K562 (cell line): ENCODE measurements around the gene DOCK4. TPM values are rescaled to one million over a fixed set of nuclear protein-coding genes. Genes with fewer than 3 reads are reported as not detected.
A peak's percentile ranks its signal among the peaks of the same experiment; 100 is the strongest.

Experiments used
- BCL6 ChIP-seq: fragments of 250-450 bp; sonication (Bioruptor Pico); IDR thresholded peaks from 2 replicates; pipeline ENCODE4 v1.4.0; 2020
- CBX1 ChIP-seq: sonication (generic); IDR thresholded peaks from 2 replicates; pipeline ENCODE4 v1.6.1; 2016; ENCODE audit warnings: antibody characterized with exemption, low read depth, mild to moderate bottlenecking
- CBX5 ChIP-seq: IDR thresholded peaks from 2 replicates; pipeline ENCODE4 v1.6.1; 2014; ENCODE audit warnings: low read depth, borderline replicate concordance
- ETV5 ChIP-seq: sonication (generic); formaldehyde crosslinking; IDR thresholded peaks from 2 replicates; pipeline ENCODE4 v1.4.0; 2020; ENCODE audit warnings: low read depth, mild to moderate bottlenecking, missing genetic modification reagents
- FOXO4 ChIP-seq: fragments of 450-650 bp; formaldehyde crosslinking; IDR thresholded peaks from 2 replicates; pipeline ENCODE4 v1.4.0; 2020; ENCODE audit warnings: mild to moderate bottlenecking, moderate library complexity
- GABPA ChIP-seq: fragments of 200-800 bp; sonication (Bioruptor generic); conservative IDR thresholded peaks from 2 replicates; pipeline ENCODE4 v1.6.1; 2016; ENCODE audit warnings: low read depth, missing genetic modification characterization, missing compliant biosample characterization
- GTF3C2 ChIP-seq: IDR thresholded peaks from 3 replicates; pipeline ENCODE4 v1.6.1; 2011; ENCODE audit warnings: borderline replicate concordance, mild to moderate bottlenecking, moderate library complexity; ENCODE audit not compliant: insufficient read length; ENCODE audit errors: extremely low read depth
- HLTF ChIP-seq: fragments of 450-650 bp; IDR thresholded peaks from 2 replicates; pipeline ENCODE4 v1.6.1; 2016
- MYNN ChIP-seq, 2 experiments: sonication (generic); formaldehyde crosslinking in 1 of 2; IDR thresholded peaks; 2 replicates each; pipeline versions ENCODE4 v1.5.0 to v1.6.1; 2016 to 2020; ENCODE audit warnings: antibody characterized with exemption in 1 of 2, missing genetic modification reagents in 1 of 2
- PATZ1 ChIP-seq: fragments of 250-450 bp; sonication (Bioruptor Pico); IDR thresholded peaks from 2 replicates; pipeline ENCODE4 v1.5.0; 2020; ENCODE audit warnings: mild to moderate bottlenecking, borderline replicate concordance
- PHF21A ChIP-seq: fragments of 450-650 bp; IDR thresholded peaks from 2 replicates; pipeline ENCODE4 v1.6.1; 2017; ENCODE audit warnings: low read depth, borderline replicate concordance
- SNAPC5 ChIP-seq: fragments of 250-450 bp; sonication (Bioruptor Pico); IDR thresholded peaks from 2 replicates; pipeline ENCODE4 v1.8.0; 2021; ENCODE audit warnings: moderate library complexity, mild to moderate bottlenecking, inconsistent platforms
- TEAD2 ChIP-seq: fragments of 450-650 bp; IDR thresholded peaks from 2 replicates; pipeline ENCODE4 v1.6.1; 2016; ENCODE audit warnings: missing genetic modification characterization, control low read depth, missing compliant biosample characterization
- TGIF2 ChIP-seq: sonication (generic); formaldehyde crosslinking; IDR thresholded peaks from 2 replicates; pipeline ENCODE4 v1.8.1; 2022; ENCODE audit warnings: mild to moderate bottlenecking, missing genetic modification reagents, moderate library complexity
- THRAP3 ChIP-seq: fragments of 450-650 bp; IDR thresholded peaks from 2 replicates; pipeline ENCODE4 v1.6.1; 2016; ENCODE audit warnings: mild to moderate bottlenecking, inconsistent platforms, borderline replicate concordance
- TRIM28 ChIP-seq: fragments of 450-650 bp; IDR thresholded peaks from 2 replicates; pipeline ENCODE4 v1.6.1; 2017
- YBX1 ChIP-seq: fragments of 450-650 bp; IDR thresholded peaks from 2 replicates; pipeline ENCODE4 v1.7.1; 2016; ENCODE audit warnings: mild to moderate bottlenecking
- polyA plus RNA-seq, 8 experiments: library from polyadenylated mRNA; depleted of rRNA in 4 of 8; stranded (reverse) in 5 of 8; unstranded in 3 of 8; fragments of >200 nt; fragmentation: Nextera tagmentation in 2 of 8; fragmentation: Illumina TruSeq in 1 of 8; extraction: Ambion mirVana in 2 of 8; extraction: Trizol in 1 of 8; gene quantifications; 2 replicates each; pipeline versions ENCODE4 v1.2.1 to v1.2.3, GENCODE V29; 2011 to 2014; ENCODE audit warnings: inconsistent platforms in 1 of 8, missing spikeins in 1 of 8
- total RNA-seq, 7 experiments: library from RNA; depleted of rRNA in 6 of 7; stranded (reverse); fragments of >200 nt in 6 of 7; fragmentation: Illumina TruSeq in 2 of 7; extraction: Trizol in 2 of 7; gene quantifications; 2 replicates each; pipeline versions ENCODE4 v1.2.1 to v1.2.3, GENCODE V29; 2011 to 2021; ENCODE audit warnings: low replicate concordance in 1 of 7
- TF ChIP-seq, protein P1 (sequence below): fragments of 450-650 bp; IDR thresholded peaks from 2 replicates; pipeline ENCODE4 v1.6.1; 2018; ENCODE audit warnings: mild to moderate bottlenecking, low read depth; ENCODE audit not compliant: partially characterized antibody
- TF ChIP-seq, protein P2 (sequence below): fragments of 250-450 bp; sonication (Bioruptor Pico); IDR thresholded peaks from 2 replicates; pipeline ENCODE4 v1.9.0; 2021; ENCODE audit warnings: mild to moderate bottlenecking
- TF ChIP-seq, protein P3 (sequence below): fragments of 250-450 bp; sonication (Bioruptor Pico); IDR thresholded peaks from 2 replicates; pipeline ENCODE4 v1.5.1; 2021; ENCODE audit warnings: mild to moderate bottlenecking

DOCK4 gene
- total and polyA plus RNA-seq, 9 of the 15 experiments (the other 6 are each of a cell fraction or from before 2014, with no cell fraction given), result 0.42 to 5.7 (median 2.3) TPM

DNA sequence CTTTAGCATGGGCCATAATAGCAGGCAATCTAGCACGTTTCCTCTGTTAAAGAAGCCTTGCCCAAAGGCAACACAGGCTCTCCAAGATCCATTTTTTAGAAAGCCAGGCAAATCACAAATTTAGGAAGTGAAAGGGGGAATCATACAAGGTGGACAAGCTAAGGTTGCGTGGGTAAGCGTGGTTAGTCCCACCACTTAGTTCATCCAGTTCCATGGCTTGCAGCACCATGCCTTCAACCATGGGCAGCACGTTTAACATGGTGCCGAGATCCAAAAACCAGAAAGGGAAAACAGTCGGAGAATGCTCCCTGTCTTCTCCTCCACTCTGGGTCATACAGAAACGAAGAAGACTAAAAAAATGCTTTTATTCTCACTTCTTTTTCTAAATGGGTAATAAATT, 409.5 kb downstream of the DOCK4 start (continued):
- TF ChIP-seq, protein P1, sequence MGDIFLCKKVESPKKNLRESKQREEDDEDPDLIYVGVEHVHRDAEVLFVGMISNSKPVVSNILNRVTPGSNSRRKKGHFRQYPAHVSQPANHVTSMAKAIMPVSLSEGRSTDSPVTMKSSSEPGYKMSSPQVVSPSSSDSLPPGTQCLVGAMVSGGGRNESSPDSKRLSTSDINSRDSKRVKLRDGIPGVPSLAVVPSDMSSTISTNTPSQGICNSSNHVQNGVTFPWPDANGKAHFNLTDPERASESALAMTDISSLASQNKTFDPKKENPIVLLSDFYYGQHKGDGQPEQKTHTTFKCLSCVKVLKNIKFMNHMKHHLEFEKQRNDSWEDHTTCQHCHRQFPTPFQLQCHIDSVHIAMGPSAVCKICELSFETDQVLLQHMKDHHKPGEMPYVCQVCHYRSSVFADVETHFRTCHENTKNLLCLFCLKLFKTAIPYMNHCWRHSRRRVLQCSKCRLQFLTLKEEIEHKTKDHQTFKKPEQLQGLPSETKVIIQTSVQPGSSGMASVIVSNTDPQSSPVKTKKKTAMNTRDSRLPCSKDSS, result peak; percentile 68
- TF ChIP-seq, protein P2, sequence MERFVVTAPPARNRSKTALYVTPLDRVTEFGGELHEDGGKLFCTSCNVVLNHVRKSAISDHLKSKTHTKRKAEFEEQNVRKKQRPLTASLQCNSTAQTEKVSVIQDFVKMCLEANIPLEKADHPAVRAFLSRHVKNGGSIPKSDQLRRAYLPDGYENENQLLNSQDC (CRISPR knock-in tag), result no peak
- TF ChIP-seq ETV5 (CRISPR knock-in tag) (no peak), GABPA (tag) (no peak), THRAP3 (no peak), BCL6 (CRISPR knock-in tag) (no peak), FOXO4 (CRISPR knock-in tag) (no peak), YBX1 (no peak), PHF21A (no peak), TEAD2 (tag) (no peak), MYNN (IDR thresholded peaks at IDR 0.05) (no peak), MYNN (CRISPR knock-in tag; IDR thresholded peaks at IDR 0.05) (no peak), HLTF (0 out of 2 replicates have a peak, but pooled peaks have one; percentile 55), GTF3C2 (no peak), SNAPC5 (no peak), TGIF2 (CRISPR knock-in tag) (no peak), TRIM28 (peak; percentile 97), PATZ1 (CRISPR knock-in tag) (no peak), CBX1 (peak; percentile 99; the same call in 1 of the 2 replicates), CBX5 (peak; percentile 100)
- TF ChIP-seq, protein P3, sequence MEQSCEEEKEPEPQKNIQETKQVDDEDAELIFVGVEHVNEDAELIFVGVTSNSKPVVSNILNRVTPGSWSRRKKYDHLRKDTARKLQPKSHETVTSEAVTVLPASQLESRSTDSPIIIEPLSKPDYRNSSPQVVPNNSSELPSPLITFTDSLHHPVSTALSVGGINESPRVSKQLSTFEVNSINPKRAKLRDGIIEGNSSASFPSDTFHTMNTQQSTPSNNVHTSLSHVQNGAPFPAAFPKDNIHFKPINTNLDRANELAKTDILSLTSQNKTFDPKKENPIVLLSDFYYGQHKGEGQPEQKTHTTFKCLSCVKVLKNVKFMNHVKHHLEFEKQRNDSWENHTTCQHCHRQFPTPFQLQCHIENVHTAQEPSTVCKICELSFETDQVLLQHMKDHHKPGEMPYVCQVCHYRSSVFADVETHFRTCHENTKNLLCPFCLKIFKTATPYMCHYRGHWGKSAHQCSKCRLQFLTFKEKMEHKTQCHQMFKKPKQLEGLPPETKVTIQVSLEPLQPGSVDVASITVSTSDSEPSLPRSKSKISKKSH (CRISPR knock-in tag), result peak; percentile 85
